OCI-LY3 (cell line): ENCODE data around the gene KCNAB1.

ENCODE experiments used
- CTCF ChIP-seq: fragments of 200-600, 300-600 bp; sonication (generic); IDR thresholded peaks from 2 replicates; pipeline ENCODE4 v1.5.1; 2014; ENCODE audit warnings: antibody characterized with exemption, low read length, low read depth
- EZH2phosphoT487 ChIP-seq: fragments of 200-600 bp; shearing (Covaris generic); IDR thresholded peaks from 2 replicates; pipeline ENCODE4 v1.6.1; 2018; ENCODE audit warnings: antibody characterized with exemption, mixed run types, low read depth

GRCh38 chr3:156518726-156519125 is 398.3 kb downstream of the KCNAB1 start:
- no peak for TF ChIP-seq CTCF
- TF ChIP-seq EZH2phosphoT487 = no peak
